Renal pelvis (tissue), 4 donors: ENCODE results near the gene TRMT61A. TPM values are rescaled to one million over a fixed set of nuclear protein-coding genes. Genes with fewer than 3 reads are reported as not detected.
"Not testable (repeated sequence)": the region's sequence is repeated elsewhere in the genome, so short reads cannot be mapped to it uniquely, and the experiment has no call there.

Source experiments
- DNase-seq: peaks from one replicate; pipeline ENCODE4 v3.0.0-alpha.2; 2013
- polyA plus RNA-seq, 3 donors: library from polyadenylated mRNA; unstranded; fragments of 120-200 nt; gene quantifications; one replicate each; pipeline ENCODE4 v1.2.1, GENCODE V29; 2013; ENCODE audit not compliant: insufficient read length in 3 of 3

The TRMT61A gene
- polyA plus RNA-seq, 3 donors, result 8.9 to 10.5 (median 9.1) TPM

GRCh38 chr14:103504991-103505565, 23.9 kb upstream of the TRMT61A start:
- no peak for DNase-seq

- DNase-seq, result no peak
These were observed 21.2 kb upstream of the TRMT61A start for GRCh38 chr14:103507751-103508150.

- no peak for DNase-seq
These were observed 20.3 kb upstream of the TRMT61A start for GRCh38 chr14:103508521-103509329.

DNA sequence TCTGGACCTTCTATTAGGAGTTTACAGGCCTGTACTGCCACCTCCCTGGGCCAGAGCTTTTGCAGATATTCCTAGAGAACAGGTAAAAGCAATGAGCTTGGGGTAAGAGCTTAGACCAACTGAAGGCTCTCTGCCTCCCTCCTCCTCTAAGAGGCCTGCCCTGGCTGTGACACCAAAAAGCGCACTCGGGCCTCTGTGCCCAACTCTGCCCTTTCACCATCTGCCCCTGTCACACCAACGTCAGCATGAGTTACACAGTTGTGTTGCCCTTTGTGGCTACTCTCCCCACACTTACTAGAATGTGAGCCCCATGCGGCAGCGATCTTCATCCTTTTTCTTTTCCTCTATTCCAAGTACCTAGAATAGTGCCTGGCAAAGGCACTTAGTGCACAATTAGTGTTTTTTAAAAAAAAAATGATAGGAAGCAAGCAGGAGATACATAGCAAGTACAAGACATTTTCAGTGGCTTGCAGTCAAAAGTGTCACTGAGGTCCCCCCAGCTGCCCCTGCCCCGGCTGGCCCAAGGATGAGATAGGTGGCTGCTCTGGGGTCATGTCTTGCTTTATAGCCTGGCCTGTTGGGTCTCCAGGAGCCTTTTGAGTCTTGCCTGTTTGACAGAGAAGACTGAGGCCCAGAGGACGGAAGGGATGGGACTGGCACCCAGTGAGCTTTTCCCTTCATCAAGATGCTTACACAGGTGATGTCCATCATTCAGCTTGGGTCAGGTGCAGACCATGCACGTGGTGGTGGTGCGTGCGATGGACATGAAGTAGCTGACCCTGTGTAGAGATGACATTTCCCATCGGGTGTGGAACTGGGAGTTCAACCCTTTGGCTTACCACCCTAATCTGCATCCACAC, 18.9 kb upstream of the TRMT61A start:
- no peak for DNase-seq

- no peak for DNase-seq
These were observed 18.0 kb upstream of the TRMT61A start for GRCh38 chr14:103510724-103511693.

DNA sequence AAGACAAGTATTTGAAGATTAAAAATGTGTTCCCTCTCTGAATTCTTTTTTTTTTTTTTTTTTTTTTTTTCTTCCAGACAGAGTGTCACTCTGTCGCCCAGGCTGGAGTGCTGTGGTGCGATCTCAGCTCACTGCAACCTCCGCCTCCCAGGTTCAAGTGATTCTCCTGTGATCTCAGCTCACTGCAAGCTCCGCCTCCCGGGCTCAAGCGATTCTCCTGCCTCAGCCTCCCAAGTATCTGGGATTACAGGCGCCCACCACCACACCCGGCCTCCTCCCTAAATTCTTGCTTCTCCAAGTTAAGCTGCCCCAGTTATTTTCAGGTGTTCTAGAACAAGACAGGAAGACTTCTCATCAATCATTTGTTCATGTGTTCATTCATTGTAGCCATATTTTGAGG, 16.8 kb upstream of the TRMT61A start:
- not testable (repeated sequence) for DNase-seq

DNA sequence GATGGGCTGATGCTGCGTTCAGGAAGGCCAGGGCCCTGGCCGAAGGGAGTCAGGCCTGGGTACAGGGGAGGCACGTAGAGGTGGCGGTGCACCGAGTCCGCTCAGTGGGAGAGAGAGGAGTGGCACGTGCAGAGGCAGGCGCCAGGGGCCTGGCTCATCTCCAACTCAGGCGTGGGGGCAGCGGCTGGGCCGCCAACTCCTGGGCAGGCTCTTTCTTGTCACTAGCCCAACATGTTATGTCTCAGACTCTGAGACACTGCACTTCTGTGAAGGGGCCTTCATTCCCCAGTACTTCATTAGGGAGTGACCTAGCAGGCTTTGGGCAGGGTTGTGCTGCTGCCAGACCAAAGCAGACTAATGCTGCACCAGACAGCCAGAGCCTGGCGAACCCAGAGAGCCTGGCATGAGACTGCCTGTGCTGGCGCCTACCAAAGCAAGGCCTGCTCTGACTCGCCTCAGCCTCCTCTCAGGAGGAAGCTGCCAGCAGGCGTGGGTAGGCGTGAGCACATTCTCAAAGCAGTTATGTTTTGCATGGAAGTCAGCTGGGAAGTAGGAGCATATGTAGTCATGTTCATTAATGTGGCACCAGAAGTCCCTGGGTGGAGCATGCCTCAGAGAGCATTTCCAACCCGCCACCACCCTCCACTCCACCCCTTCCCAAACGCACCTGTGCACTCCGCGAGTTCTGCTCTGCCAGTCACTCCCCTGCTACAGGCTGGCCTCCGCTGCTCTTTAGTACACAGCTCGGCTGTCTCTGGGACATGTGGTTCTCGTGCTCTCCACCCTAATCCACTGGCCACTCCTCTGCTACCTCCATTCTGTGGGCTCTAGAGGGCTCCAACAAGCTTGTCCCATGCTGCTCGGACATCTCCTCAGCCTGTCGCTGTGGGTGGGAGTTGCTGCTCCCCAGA, 16.0 kb upstream of the TRMT61A start:
- DNase-seq, result no peak

DNA sequence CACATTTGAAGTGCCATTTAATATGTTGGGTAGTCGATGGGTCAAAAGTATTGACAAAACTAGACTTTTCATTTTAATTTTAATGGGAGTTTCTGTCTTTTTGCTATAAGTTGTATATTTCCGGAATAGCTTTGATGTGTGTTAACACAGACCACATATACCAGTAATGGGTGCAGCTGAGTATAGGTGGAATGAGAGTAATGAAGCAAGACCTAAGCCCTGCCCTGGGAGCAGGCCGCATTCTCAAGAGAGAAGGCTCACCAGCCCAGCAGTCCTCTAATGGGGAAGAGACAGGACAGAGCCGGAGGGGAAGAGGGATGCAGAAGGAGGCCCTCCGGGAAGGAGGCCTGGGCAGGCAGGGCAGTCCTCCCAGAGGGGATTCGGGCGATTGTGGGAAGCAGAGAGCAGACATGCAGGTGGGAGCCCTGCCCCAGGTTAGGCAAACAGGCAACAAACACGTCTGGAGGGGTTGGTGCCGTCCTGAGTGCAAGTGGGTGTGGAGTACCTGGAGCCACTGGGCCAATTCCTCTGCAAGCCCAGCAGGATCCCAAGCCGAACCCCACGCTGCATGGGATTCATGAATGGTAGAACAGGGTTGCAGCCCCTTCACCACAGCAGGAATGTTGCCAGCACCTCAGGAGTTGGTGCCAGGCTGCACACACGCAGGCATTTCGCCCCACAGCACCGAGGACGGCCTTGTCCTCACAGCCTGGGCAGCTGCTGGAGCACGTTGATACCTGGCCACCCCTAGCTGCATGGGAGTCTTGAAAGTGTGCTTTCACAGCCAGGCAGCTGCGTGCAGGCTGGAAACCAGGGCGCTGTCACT, 14.2 kb upstream of the TRMT61A start:
- no peak for DNase-seq

- DNase-seq, result no peak
These were observed 12.4 kb upstream of the TRMT61A start for GRCh38 chr14:103516426-103517173.

GRCh38 chr14:103517174-103517566, 11.8 kb upstream of the TRMT61A start:
- no peak for DNase-seq

GRCh38 chr14:103517721-103518421, 11.1 kb upstream of the TRMT61A start:
- no peak for DNase-seq

DNA sequence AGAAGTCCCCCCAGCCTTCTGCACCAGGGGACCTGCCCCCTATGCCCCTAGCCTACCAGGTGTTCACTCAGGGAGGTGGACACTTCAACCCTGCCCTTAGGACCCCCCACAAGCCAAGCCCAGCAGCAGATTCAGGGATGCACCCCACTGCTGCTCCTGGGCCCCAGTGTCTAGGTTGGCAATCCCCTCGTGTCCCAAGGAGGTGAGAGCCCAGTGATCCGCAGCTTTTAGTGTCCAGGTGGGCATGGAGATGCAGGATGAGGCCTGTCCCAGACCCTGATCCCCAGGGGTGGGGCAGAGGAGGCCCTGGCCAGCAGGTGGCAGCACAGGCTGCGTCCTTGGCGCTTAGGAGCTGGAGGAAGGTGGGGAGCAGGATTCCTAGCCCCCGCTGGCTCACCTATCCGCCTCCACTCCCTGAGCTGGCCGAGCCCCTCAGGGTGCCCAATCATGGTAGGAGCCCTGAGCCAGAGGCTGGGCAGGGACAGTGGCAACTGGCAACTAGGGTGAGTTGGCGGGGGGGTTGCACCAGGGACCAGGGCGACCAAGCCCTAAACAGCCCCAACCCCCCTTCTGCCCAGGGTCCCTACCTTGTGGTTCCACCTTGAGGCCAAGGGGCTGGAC, 10.5 kb upstream of the TRMT61A start:
- DNase-seq, result no peak

- no peak for DNase-seq
These were observed 9.8 kb upstream of the TRMT61A start for GRCh38 chr14:103519043-103519836.

- no peak for DNase-seq
These were observed 9.2 kb upstream of the TRMT61A start for GRCh38 chr14:103519837-103520212.

GRCh38 chr14:103520269-103520656, 8.7 kb upstream of the TRMT61A start:
- DNase-seq, result no peak

- DNase-seq, result peak; percentile 80
These were observed 8.1 kb upstream of the TRMT61A start for GRCh38 chr14:103520657-103521437.
